HG02884 (cell line): ENCODE results near the gene RPS27.

ENCODE experiments used
- ATAC-seq: cut with Tn5 transposase; IDR thresholded peaks from one replicate; pipeline ENCODE4 v1.9.1; 2021; ENCODE audit warnings: mild to moderate bottlenecking, moderate library complexity; ENCODE audit not compliant: unreplicated experiment

The RPS27 gene

GRCh38 chr1:153990468-153991150, at the start of gene RPS27:
Gene RPS27 (plus strand): TSS chr1:153990762. CDS start chr1:153990797, 35 bp downstream.
- ATAC-seq: peak; percentile 67

- ATAC-seq: no peak
Measured at GRCh38 chr1:153941826-153942725, 48.5 kb upstream of the RPS27 start.

GRCh38 chr1:153942766-153943549, 47.6 kb upstream of the RPS27 start:
- no peak for ATAC-seq

- no peak for ATAC-seq
Measured at GRCh38 chr1:153944005-153944826, 46.3 kb upstream of the RPS27 start.

- no peak for ATAC-seq
Measured at GRCh38 chr1:153944827-153945117, 45.8 kb upstream of the RPS27 start.

- no peak for ATAC-seq
Measured at GRCh38 chr1:153945131-153945794, 45.3 kb upstream of the RPS27 start.

GRCh38 chr1:153945795-153946621, 44.6 kb upstream of the RPS27 start:
- peak; percentile 65 for ATAC-seq

- peak; percentile 56 for ATAC-seq
Measured at GRCh38 chr1:153946622-153947241, 43.8 kb upstream of the RPS27 start, which contains the start of gene DENND4B. Gene DENND4B (minus strand): TSS chr1:153946718. CDS start chr1:153944374, 2,344 bp downstream.

- no peak for ATAC-seq
Measured at GRCh38 chr1:153951183-153951582, 39.4 kb upstream of the RPS27 start.

- ATAC-seq: no peak
Measured at GRCh38 chr1:153951801-153952200, 38.8 kb upstream of the RPS27 start.

- no peak for ATAC-seq
Measured at GRCh38 chr1:153953859-153954365, 36.6 kb upstream of the RPS27 start.

GRCh38 chr1:153954826-153955225, 35.7 kb upstream of the RPS27 start:
- no peak for ATAC-seq

GRCh38 chr1:153956997-153957715, 33.4 kb upstream of the RPS27 start:
- ATAC-seq: no peak

GRCh38 chr1:153957744-153958110, 32.8 kb upstream of the RPS27 start:
- ATAC-seq: peak; percentile 14

GRCh38 chr1:153958111-153958960, 32.2 kb upstream of the RPS27 start, which contains the start of gene CRTC2:
Gene CRTC2 (minus strand): TSS chr1:153958612. CDS start chr1:153958497, 115 bp downstream.
- ATAC-seq: peak; percentile 78

- ATAC-seq: no peak
Measured at GRCh38 chr1:153958961-153959260, 31.7 kb upstream of the RPS27 start.

- no peak for ATAC-seq
Measured at GRCh38 chr1:153959454-153959853, 31.1 kb upstream of the RPS27 start.
